GM21381 (cell line): ENCODE data around the gene NBAS.

Experiments
- ATAC-seq: cut with Tn5 transposase; IDR thresholded peaks from one replicate; pipeline ENCODE4 v1.9.1; 2021; ENCODE audit warnings: mild to moderate bottlenecking, moderate library complexity; ENCODE audit not compliant: unreplicated experiment

Gene NBAS

GRCh38 chr2:15560988-15561573 is at the start of gene NBAS:
Gene NBAS (minus strand): TSS chr2:15561334. CDS start chr2:15561304, 30 bp downstream.
- ATAC-seq: peak; percentile 93

- no peak for ATAC-seq
Measured at GRCh38 chr2:15610430-15610952, 49.4 kb upstream of the NBAS start.

- no peak for ATAC-seq
Measured at GRCh38 chr2:15609341-15610042, 48.4 kb upstream of the NBAS start.

GRCh38 chr2:15608392-15608761 is 47.2 kb upstream of the NBAS start:
- no peak for ATAC-seq

DNA sequence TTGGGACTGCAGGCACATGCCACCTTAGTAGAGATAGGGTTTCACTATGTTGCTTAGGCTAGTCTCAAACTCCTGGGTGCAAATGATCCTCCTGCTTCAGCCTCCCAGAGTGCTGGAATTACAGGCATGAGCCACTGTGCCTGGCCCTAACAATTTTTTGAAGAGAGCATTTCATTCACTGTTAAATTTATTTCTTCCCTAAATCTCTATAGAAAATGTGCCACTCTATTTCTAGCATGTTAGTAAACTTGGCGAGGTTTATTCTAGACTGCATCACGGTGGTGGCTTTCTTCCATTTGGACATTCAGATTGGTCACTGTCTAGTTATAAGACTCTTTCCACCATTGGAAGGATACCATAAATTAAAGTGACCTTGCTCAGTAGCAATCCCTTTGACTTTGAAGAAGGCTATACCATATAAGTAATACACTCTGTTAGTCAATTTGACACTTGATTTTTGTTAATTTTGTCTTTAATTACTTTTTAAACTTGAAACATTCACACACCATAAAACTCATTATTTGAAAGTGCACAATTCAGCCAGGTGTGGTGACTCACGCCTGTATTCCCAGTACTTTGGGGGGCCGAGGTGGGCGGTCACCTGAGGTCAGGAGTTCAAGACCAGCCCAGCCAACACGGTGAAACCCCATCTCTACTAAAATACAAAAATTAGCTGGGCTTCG is 46.7 kb upstream of the NBAS start:
- no peak for ATAC-seq

DNA sequence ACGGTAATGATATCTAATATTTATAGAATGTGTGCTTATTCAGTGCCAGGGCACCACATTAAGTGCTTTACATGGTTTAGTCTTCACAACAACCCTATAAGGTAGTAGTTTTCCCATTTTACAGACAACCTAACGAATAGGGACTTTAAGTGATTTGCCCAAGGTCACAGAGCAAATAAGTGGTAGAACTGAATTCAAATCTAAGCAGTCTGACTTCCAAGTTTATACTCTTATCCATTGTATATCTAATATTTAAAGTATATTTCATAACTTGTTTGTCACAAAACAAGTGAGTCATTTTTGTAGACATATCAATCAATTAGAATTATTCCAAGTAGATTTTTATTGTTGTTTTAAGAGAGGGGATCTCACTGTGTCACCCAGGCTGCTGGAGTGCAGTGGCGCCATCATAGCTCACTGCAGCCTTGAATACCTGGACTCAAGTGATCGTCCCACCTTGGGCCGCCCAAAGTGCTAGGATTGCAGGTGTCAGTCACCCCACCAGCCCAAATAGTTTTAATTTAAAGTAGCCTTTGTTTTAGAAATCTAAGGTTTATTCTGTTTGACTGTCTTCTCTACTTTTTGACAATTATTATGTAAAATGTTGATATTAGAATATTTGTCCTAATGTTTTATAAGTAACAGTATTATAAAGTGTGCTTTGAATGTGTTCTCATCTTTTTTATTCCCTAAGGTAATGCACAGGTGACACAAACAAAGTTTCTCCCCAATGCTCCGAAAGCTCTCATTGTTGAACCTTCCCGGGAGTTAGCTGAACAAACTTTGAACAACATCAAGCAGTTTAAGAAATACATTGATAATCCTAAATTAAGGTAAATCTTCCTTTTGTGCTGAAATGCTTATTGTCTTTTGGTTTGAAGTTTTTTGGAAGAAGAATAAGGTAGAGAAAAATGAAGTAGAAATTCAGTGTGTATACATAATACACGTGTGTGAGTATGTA is 45.6 kb upstream of the NBAS start:
- ATAC-seq: no peak

- no peak for ATAC-seq
Measured at GRCh38 chr2:15605721-15606120, 44.6 kb upstream of the NBAS start.

GRCh38 chr2:15603948-15604347 is 42.8 kb upstream of the NBAS start:
- no peak for ATAC-seq

GRCh38 chr2:15603044-15603765 is 42.1 kb upstream of the NBAS start:
- no peak for ATAC-seq

GRCh38 chr2:15602393-15602792 is 41.3 kb upstream of the NBAS start:
- no peak for ATAC-seq

DNA sequence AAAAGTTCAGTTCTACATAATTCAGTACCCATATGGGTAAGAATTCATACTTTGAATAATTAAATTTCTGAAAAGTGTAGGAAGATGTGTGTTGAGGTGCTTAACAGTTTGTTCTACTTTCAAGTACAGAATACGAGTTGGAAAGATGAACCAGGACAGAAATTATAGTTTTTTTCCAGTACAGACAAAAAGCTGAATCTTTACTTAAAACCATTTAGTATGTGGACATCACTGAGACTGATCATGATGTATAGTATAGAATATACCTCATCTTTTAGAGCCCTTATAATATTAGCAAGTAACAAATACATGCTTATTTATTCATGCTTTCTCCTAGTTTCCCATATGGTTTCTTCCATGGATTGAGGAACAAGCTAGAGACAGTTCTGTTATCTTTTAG is 40.5 kb upstream of the NBAS start:
- ATAC-seq: no peak

GRCh38 chr2:15599994-15600393 is 38.9 kb upstream of the NBAS start:
- ATAC-seq: no peak

GRCh38 chr2:15596968-15597367 is 35.8 kb upstream of the NBAS start:
- ATAC-seq: no peak

- no peak for ATAC-seq
Measured at GRCh38 chr2:15596350-15596749, 35.2 kb upstream of the NBAS start.

DNA sequence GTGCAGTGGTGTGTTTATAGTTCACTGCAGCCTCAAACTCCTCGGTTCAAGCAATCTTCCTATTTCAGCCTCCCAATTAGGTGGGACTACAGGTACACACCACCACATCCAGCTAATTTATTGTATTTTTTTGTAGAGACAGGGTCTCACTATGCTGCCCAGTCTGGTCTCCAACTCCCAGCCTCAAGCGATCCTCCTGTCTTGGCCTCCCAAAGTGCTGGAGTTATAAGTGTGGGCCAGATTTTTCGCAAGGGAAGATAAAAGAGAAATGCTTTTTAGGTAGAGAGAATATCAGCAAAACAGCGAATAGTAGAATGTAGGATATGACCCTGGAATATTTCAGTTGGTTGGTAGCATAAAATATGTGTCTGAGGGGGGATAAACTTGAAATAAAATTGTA is 34.8 kb upstream of the NBAS start:
- no peak for ATAC-seq

DNA sequence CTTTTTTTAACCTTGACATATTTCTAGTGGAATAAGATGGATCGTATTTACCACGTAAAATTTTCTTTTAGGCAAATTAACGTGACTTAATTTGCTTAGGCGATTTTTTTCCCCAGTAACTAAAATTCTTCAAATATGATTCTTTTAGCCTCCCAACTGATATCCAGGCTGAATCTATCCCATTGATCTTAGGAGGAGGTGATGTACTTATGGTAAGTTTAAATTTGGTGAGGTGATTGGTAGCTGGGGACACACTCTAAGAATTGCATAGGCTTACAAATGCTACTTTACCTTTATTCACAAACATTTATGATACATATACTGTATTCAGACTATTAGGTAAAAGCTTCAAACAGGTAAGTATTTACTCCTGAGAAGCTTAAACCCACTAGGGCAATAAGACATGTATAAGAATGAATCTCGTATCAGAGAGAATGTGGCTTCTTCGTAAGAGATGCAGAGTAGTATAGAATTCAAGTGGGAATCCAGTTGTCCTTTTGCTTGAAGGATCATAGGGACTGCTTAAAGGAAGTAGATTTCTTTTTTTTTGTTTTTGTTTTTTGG is 34.3 kb upstream of the NBAS start:
- no peak for ATAC-seq

- no peak for ATAC-seq
Measured at GRCh38 chr2:15594291-15595256, 33.4 kb upstream of the NBAS start.

GRCh38 chr2:15593327-15593705 is 32.2 kb upstream of the NBAS start:
- no peak for ATAC-seq
